HG03135 (cell line): Measurements from ENCODE around the gene MYO18A.
"Not testable (repeated sequence)": the region's sequence is repeated elsewhere in the genome, so short reads cannot be mapped to it uniquely, and the experiment has no call there.

Experiments used
- ATAC-seq: cut with Tn5 transposase; IDR thresholded peaks from one replicate; pipeline ENCODE4 v1.9.1; 2021; ENCODE audit warnings: mild to moderate bottlenecking, moderate library complexity; ENCODE audit not compliant: unreplicated experiment

MYO18A gene

DNA sequence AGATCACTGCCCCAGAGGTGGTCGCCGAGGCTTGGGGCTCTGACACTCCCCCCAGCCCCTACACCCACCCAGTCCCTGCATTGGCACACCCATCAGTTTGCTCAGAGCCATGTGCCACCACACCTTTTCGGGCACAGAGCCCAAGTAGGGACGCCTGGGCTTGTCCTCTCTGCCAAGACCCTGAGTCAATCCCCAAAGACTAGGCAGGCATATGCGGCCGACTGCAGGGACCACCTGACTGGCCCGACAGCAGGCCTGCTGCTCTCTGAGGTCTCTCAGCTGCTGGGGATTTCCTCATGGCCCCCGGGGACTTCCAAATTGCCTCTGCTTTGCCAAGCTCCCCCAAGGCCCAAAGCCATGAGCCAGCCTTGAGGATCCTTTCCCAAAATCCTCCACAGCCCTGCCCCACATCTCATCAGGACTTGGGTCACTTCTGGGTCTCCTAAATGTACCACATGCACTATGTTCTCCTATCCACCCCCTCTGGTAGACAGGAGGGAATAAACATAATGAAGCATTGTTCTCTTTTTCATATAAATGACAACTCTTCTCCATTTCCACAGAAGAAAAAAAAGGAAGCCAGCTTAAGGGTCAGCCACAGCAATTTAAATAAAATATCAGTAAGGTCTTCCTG is 30.6 kb downstream of the MYO18A start:
- ATAC-seq: no peak

GRCh38 chr17:29148790-29149430 is 31.3 kb downstream of the MYO18A start:
- peak; percentile 79 for ATAC-seq

DNA sequence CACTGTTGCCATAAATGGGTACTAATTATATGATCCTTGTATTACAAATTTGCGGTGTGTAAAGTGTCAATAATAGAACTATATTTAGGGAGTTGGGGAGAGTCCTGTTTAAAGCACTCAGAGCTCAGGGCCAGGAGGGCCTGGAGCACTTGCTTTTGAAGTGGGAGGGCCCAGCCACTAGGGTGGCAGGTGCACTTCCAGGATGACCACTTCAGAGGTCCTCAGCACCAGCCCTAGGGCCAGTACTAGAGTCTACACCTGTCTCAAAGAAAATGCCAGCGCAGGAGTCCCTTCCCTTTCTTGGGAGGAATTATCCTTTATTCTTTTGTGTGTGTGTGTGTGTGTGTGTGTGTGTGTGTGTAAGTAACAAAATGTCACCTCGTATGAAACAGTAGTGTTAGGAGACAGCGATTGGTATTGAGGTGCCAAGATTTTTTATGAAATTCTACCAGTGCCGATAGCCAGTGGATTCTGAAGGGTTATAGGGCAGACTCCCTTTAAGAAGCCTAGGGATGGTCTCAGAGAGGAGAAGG is 31.9 kb downstream of the MYO18A start:
- no peak for ATAC-seq

DNA sequence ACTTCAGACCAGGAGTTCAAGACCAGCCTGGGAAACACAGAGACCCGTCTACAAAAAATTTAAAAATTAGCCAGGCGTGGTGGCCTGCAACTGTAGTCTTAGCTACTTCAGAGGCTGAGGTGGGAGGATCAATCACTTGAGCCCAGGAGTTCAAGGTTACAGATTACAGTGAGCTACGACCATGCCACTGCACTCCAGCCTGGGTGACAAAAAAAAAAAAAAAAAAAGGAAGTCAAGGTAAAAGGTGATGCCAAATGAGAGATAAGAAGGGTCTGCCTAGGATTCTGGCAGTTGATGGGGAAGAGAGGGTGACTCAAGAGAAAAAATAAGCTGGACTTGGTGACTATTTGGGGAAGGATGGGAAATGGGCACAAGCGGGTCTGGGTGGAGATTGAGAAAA is 32.5 kb downstream of the MYO18A start:
- no peak for ATAC-seq

- not testable (repeated sequence) for ATAC-seq
These were observed 33.0 kb downstream of the MYO18A start for GRCh38 chr17:29147228-29147627.

- no peak for ATAC-seq
These were observed 33.7 kb downstream of the MYO18A start for GRCh38 chr17:29146369-29146972.

GRCh38 chr17:29145289-29146073 is 34.7 kb downstream of the MYO18A start:
- no peak for ATAC-seq

- no peak for ATAC-seq
These were observed 36.3 kb downstream of the MYO18A start for GRCh38 chr17:29143894-29144293.

DNA sequence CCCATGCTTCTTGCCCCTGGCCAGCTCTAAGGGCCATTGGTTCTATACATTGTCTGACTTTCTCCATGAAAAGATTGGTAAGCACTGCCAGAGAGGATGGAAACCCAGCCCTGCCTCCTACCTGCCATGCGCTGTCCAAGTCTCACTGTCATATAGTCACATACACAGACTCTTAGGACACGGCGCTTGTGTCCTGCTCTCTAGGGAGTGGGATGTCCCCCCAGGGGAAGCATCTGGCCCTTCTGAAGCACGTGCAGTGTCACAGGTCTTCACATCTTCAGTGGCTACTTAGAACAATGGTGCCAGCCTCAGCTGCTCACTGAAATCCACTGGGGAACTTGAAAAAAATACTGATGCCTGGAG is 38.7 kb downstream of the MYO18A start:
- no peak for ATAC-seq

- ATAC-seq: no peak
These were observed 39.3 kb downstream of the MYO18A start for GRCh38 chr17:29140631-29141513.

- ATAC-seq: peak; percentile 48
These were observed 40.1 kb downstream of the MYO18A start for GRCh38 chr17:29140051-29140621.

DNA sequence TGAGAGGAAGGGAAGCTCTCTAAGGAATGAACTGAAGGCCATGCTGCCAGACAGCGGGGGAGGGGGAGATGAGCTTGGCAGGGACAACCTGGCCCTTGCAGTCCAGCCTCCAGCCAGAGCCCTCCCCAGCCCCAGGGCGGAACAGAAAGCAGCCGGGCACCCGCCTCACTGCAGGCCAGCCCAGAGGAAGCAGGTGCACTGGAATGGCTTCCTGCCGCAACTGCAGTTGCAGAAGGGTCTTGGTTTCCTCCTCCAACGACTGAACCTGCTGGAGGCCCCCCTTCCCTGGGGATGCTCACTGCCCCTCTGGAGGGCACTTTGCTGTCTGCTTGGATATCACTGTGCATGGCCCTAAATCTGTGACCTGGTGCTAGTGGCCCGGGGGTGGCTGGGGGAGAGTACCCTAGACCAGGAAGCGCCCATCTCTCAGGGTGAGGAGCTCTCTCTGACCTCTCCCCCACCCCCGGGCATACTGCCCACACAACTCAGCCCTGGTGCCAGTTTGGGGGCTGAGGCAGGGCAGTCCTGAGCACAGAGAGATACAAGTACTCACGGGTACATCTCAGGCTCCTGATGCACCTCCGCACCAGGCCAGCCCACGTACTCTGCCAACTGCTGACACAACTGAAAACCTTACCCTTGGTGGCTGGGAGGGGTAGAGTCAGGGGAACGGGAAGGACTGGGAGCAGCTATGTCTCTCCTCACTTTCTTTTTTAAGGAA is 41.1 kb downstream of the MYO18A start:
- no peak for ATAC-seq

- ATAC-seq: no peak
These were observed 41.8 kb downstream of the MYO18A start for GRCh38 chr17:29138184-29138955.

DNA sequence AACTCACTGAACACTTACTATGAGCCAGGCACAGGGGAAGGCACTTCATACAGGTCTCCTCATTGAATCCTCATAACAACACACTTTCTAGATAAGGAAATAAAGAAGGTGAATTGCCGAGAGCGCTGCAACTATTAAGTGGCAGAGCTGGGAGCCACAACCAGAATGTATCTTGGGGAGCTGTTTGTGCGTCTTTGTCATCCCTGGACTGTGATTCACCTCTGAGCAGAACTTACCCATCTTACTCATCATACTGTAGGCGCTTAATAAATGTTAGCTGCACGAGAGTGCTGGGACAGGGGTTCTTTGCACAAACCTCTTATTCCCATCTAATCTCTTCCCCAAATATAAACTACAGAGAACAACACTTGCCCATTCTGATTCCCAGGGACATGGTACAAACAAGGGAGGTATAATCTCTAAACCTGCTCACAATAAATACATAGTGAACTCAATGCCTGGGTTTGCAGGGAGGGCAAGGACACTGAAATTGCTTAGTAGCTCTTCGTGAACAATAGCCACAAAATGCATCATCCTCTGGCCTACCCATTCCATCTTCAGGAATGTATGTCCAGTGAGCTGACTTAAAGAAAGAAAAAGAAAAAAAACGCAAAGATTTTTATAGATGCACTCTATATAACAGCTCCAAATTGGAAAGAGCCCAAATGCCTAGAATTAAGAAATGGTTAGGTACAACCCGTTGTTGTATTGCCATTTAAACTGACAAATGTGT is 43.0 kb downstream of the MYO18A start:
- ATAC-seq: no peak

- ATAC-seq: no peak
These were observed 44.7 kb downstream of the MYO18A start for GRCh38 chr17:29135464-29135863.

DNA sequence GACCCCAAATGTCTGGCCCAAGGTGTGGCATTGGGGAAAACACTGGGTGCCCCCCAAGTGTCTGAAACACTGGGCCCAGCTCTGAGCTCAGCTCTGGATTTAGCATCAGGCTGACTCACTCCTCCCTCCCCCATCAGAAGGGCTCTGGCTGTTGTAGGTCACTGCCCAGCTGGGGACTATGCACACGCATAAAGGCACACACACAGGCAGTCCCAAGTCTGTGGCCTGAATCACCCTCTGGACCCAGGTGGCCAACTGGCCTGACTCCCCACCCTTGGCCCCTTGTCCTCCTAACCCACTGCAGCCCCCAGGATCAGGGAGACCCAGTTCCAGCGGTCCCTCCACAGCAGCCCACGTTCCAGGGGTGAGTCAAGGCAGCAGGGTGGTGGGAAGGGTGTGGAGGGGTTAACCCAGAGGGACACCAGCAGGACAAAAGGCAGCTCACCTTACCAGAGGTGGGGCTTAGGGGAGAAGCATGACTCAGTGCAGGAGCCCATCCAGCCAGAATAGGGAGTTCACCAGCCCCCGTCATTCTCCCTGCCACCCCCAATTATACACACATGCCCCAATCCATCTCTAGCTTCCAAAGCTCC is 47.0 kb downstream of the MYO18A start:
- no peak for ATAC-seq

GRCh38 chr17:29131814-29132682 is 48.1 kb downstream of the MYO18A start:
- no peak for ATAC-seq
